Keratinocyte (primary cell): Measurements from ENCODE around the gene NDOR1.

Experiments used
- EZH2 ChIP-seq: IDR thresholded peaks from one replicate; pipeline ENCODE4 v1.6.1; 2012; ENCODE audit warnings: inconsistent platforms, mild to moderate bottlenecking, low read length, moderate library complexity
- TF ChIP-seq, protein P1 (sequence below), 3 experiments: IDR thresholded peaks in 1 of 3; conservative IDR thresholded peaks in 1 of 3; optimal IDR thresholded peaks in 1 of 3; 2 replicates in 2 of 3; 3 replicates in 1 of 3; pipeline versions ENCODE3 to v1.5.1; 2011; ENCODE audit warnings: low read length in 3 of 3, mild to moderate bottlenecking in 3 of 3, moderate library complexity in 2 of 3, control low read depth in 1 of 3, inconsistent platforms in 1 of 3; ENCODE audit not compliant: insufficient read depth in 2 of 3; ENCODE audit errors: extremely low read depth in 1 of 3

DNA sequence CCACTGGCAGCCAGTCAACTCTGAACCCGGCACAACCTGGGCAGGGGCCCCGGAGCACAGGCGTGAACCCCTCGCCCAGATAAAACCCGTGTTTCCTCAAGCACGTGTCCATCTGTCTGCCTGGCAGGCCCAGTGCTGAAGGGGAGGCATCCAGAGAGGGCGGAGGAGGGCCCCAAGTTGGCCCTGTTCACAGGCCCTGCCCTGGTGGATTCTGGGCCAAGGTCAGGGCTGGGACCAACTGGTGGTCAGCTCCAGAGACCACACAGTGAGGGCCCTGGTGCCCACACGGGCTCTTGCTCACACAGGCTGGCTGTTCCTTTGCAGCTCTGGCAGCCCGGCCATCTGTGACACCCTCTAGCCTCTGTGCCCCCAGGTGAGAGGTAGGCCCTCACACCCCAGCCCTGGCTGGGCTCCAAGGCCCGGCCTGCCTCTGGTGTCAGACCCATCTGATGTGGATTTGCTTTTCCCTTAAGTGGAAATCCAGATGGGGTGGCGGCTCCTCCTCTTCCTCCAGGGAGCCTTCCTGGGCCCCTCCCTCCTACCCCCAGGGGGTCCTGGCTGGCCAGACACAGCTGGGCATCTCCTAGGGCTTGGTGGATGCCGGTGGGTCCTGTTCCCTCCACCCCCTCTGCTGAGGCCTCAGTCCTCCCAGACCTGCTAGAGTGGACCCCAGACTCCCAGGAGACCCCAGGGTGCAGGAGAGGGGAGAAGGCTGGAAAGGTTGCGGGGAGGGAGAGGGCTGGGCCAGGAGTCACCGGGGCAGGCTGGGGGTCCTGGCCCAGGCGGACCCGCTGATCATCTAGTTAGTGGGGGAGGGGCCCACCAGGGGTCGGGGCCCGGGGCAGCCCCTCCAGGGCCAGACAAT is 45.1 kb downstream of the NDOR1 start:
- TF ChIP-seq, protein P1, sequence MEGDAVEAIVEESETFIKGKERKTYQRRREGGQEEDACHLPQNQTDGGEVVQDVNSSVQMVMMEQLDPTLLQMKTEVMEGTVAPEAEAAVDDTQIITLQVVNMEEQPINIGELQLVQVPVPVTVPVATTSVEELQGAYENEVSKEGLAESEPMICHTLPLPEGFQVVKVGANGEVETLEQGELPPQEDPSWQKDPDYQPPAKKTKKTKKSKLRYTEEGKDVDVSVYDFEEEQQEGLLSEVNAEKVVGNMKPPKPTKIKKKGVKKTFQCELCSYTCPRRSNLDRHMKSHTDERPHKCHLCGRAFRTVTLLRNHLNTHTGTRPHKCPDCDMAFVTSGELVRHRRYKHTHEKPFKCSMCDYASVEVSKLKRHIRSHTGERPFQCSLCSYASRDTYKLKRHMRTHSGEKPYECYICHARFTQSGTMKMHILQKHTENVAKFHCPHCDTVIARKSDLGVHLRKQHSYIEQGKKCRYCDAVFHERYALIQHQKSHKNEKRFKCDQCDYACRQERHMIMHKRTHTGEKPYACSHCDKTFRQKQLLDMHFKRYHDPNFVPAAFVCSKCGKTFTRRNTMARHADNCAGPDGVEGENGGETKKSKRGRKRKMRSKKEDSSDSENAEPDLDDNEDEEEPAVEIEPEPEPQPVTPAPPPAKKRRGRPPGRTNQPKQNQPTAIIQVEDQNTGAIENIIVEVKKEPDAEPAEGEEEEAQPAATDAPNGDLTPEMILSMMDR (optimal IDR thresholded peaks at IDR 0.05 in 1 of 3, IDR thresholded peaks at IDR 0.05 in 1 of 3, conservative IDR thresholded peaks at IDR 0.05 in 1 of 3; ENCODE audit: extremely low read depth in 1 of 3, insufficient read depth in 2 of 3, low read length in 3 of 3): no peak
- no peak for TF ChIP-seq EZH2
